Measurements from ENCODE around the gene GAD2. TPM values are rescaled to one million over a fixed set of nuclear protein-coding genes. Genes with fewer than 3 reads are reported as not detected.
A peak's percentile ranks its signal among the peaks of the same experiment; 100 is the strongest.

The GAD2 gene
- total and polyA plus RNA-seq, 2 donors from 2014 or later, result not detected

GRCh38 chr10:26232174-26232573 lies 15.6 kb downstream of the GAD2 start:
- TF ChIP-seq, protein P1, sequence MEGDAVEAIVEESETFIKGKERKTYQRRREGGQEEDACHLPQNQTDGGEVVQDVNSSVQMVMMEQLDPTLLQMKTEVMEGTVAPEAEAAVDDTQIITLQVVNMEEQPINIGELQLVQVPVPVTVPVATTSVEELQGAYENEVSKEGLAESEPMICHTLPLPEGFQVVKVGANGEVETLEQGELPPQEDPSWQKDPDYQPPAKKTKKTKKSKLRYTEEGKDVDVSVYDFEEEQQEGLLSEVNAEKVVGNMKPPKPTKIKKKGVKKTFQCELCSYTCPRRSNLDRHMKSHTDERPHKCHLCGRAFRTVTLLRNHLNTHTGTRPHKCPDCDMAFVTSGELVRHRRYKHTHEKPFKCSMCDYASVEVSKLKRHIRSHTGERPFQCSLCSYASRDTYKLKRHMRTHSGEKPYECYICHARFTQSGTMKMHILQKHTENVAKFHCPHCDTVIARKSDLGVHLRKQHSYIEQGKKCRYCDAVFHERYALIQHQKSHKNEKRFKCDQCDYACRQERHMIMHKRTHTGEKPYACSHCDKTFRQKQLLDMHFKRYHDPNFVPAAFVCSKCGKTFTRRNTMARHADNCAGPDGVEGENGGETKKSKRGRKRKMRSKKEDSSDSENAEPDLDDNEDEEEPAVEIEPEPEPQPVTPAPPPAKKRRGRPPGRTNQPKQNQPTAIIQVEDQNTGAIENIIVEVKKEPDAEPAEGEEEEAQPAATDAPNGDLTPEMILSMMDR (IDR thresholded peaks at IDR 0.05; ENCODE audit: borderline replicate concordance, extremely low read depth, insufficient read depth), result no peak
- no peak for FAIRE-seq
- no peaks in the 10 kb centered on the region for H3K27me3 ChIP-seq (ENCODE audit: control insufficient read depth, insufficient read depth, low read length)
- intact Hi-C loops (cut with DNase I), result no loop called here
- H3K9me3 ChIP-seq (ENCODE audit: control insufficient read depth in 2 of 3, insufficient read depth in 1 of 3, low read length in 3 of 3), result no peaks in the 10 kb centered on the region
- DNase-seq, result no peak
- H3K36me3 ChIP-seq (ENCODE audit: control insufficient read depth in 2 of 3, insufficient read depth in 3 of 3, low read length in 3 of 3), result no peaks in the 10 kb centered on the region
- no peak overlapping the region for H3K4me3 ChIP-seq (ENCODE audit: low read length in 3 of 3)
- no peak overlapping the region for H3K27ac ChIP-seq (ENCODE audit: low read depth in 2 of 2, low read length in 2 of 2)
- H3K9ac ChIP-seq (ENCODE audit: low read length in 3 of 3), result no peak overlapping the region
- H3K4me1 ChIP-seq (ENCODE audit: control insufficient read depth in 2 of 3, insufficient read depth in 2 of 3, low read depth in 1 of 3, low read length in 3 of 3), result no peaks in the 10 kb centered on the region

GRCh38 chr10:26235761-26236160 lies 19.2 kb downstream of the GAD2 start:
- intact Hi-C loops (cut with DNase I), result no loop called here
- Histone ChIP-seq H3K4me3 (ENCODE audit: low read length in 3 of 3) (no peak overlapping the region), H3K27ac (ENCODE audit: low read depth in 2 of 2, low read length in 2 of 2) (no peak overlapping the region), H3K36me3 (ENCODE audit: control insufficient read depth in 2 of 3, insufficient read depth in 3 of 3, low read length in 3 of 3) (no peaks in the 10 kb centered on the region), H3K9me3 (ENCODE audit: control insufficient read depth in 2 of 3, insufficient read depth in 1 of 3, low read length in 3 of 3) (no peaks in the 10 kb centered on the region), H3K9ac (ENCODE audit: low read length in 3 of 3) (no peak overlapping the region), H3K27me3 (ENCODE audit: control insufficient read depth, insufficient read depth, low read length) (no peaks in the 10 kb centered on the region), H3K4me1 (ENCODE audit: control insufficient read depth in 2 of 3, insufficient read depth in 2 of 3, low read depth in 1 of 3, low read length in 3 of 3) (no peaks in the 10 kb centered on the region)
- DNase-seq (no peak), FAIRE-seq (no peak)
- TF ChIP-seq, protein P1 (IDR thresholded peaks at IDR 0.05; ENCODE audit: borderline replicate concordance, extremely low read depth, insufficient read depth), result no peak

DNA sequence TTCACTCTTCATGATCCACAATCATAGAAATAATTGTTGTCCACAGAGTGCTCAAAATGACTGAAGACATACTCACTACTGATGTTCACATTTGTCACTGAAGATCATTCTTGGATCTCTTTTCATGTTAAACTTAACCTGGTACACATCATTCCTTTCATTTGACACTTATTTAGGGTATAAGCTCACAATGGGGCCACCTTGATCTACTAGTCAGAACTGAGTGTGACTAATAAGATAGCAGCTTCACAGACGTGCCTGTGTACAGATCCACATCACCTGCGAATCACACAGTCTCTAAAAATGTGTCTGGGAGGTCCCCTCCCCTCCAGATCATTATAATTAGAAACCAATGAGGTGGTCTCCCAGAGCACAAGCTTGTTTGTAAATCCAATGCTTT lies 21.8 kb downstream of the GAD2 start:
- DNase-seq (no peak), FAIRE-seq (no peak)
- TF ChIP-seq, protein P1 (IDR thresholded peaks at IDR 0.05; ENCODE audit: borderline replicate concordance, extremely low read depth, insufficient read depth), result no peak

DNA sequence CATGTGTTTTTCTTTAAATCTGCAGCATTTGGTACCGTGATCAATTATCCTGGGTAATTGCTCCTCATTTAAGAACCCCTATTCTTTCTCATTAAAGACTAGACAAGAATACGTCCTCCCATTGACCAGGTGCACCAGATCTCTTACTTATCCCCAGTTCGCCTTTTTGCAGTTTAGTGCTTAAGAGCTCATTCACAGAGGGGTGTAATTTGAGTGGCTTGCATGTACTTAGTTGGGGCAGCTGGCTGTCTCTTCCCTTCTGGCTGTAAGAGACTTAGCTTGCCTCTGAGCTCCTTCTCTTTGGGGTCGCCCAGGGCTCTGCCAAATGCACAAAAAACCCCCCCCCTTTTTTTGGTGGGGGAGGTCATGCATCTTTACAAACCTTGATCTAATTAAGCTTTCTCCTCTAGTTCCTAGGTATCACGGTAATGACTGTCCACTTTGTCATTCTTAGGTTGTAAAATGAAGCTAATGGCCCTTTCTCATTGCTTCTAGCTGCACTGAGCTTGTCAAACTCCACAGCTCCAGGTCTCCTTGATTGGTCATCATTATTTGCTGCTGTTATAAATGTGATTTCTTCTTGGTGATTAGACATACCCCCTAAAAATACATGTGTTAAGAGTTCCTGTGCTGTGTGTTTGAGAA lies 26.3 kb downstream of the GAD2 start:
- H3K9ac ChIP-seq (ENCODE audit: low read length in 3 of 3), result no peak overlapping the region
- H3K4me1 ChIP-seq (ENCODE audit: control insufficient read depth in 2 of 3, insufficient read depth in 2 of 3, low read depth in 1 of 3, low read length in 3 of 3), result no peaks in the 10 kb centered on the region
- H3K9me3 ChIP-seq (ENCODE audit: control insufficient read depth in 2 of 3, insufficient read depth in 1 of 3, low read length in 3 of 3), result no peaks in the 10 kb centered on the region
- no peaks in the 10 kb centered on the region for H3K36me3 ChIP-seq (ENCODE audit: control insufficient read depth in 2 of 3, insufficient read depth in 3 of 3, low read length in 3 of 3)
- no peak for FAIRE-seq
- intact Hi-C loops (cut with DNase I), result no loop called here
- peak in 4 of 5 donors; percentile 67 to 87 (median 74) for DNase-seq
- H3K27ac ChIP-seq (ENCODE audit: low read depth in 2 of 2, low read length in 2 of 2), result no peak overlapping the region
- no peaks in the 10 kb centered on the region for H3K27me3 ChIP-seq (ENCODE audit: control insufficient read depth, insufficient read depth, low read length)
- no peak overlapping the region for H3K4me3 ChIP-seq (ENCODE audit: low read length in 3 of 3)
- TF ChIP-seq, protein P1 (IDR thresholded peaks at IDR 0.05; ENCODE audit: borderline replicate concordance, extremely low read depth, insufficient read depth), result no peak

More for the DNA sequence above, 21.8 kb downstream of the GAD2 start:
- no peaks in the 10 kb centered on the region for H3K36me3 ChIP-seq (ENCODE audit: control insufficient read depth in 2 of 3, insufficient read depth in 3 of 3, low read length in 3 of 3)
- H3K4me3 ChIP-seq (ENCODE audit: low read length in 3 of 3), result no peak overlapping the region
- intact Hi-C loops (cut with DNase I), result no loop called here
- H3K9ac ChIP-seq (ENCODE audit: low read length in 3 of 3), result no peak overlapping the region
- no peaks in the 10 kb centered on the region for H3K27me3 ChIP-seq (ENCODE audit: control insufficient read depth, insufficient read depth, low read length)
- H3K27ac ChIP-seq (ENCODE audit: low read depth in 2 of 2, low read length in 2 of 2), result no peak overlapping the region
- H3K9me3 ChIP-seq (ENCODE audit: control insufficient read depth in 2 of 3, insufficient read depth in 1 of 3, low read length in 3 of 3), result no peaks in the 10 kb centered on the region
- H3K4me1 ChIP-seq (ENCODE audit: control insufficient read depth in 2 of 3, insufficient read depth in 2 of 3, low read depth in 1 of 3, low read length in 3 of 3), result no peaks in the 10 kb centered on the region

All from kidney (tissue), 14 donors.